CD8-positive, alpha-beta memory T cell (primary cell): ENCODE data around the gene TOMM40L. TPM values are rescaled to one million over a fixed set of nuclear protein-coding genes. Genes with fewer than 3 reads are reported as not detected.
"Not testable (repeated sequence)": the region's sequence is repeated elsewhere in the genome, so short reads cannot be mapped to it uniquely, and the experiment has no call there.

Experiments used
- CTCF ChIA-PET: fragments of 350-600 bp; sonication (Branson Sonifier 250); formaldehyde crosslinking; loops from one replicate; lab custom pipeline; 2021; ENCODE audit warnings: antibody characterized with exemption; lab: Charles Lee
- POLR2A ChIA-PET: fragments of 350-600 bp; sonication (Branson Sonifier 250); formaldehyde crosslinking; loops from one replicate; lab custom pipeline; 2021; ENCODE audit warnings: antibody characterized with exemption; lab: Charles Lee
- DNase-seq, 5 donors: peaks; one replicate each; pipeline versions ENCODE4 v3.0.0 to v3.0.0-alpha.2; 2020 to 2022; ENCODE audit warnings: mixed read lengths in 1 of 5
- H3K27ac ChIP-seq: one replicate; pipeline ENCODE4 v1.7.0; 2013; ENCODE audit warnings: low read depth, mild to moderate bottlenecking, low read length, moderate library complexity
- H3K27me3 ChIP-seq: 2 replicates; pipeline ENCODE4 v1.7.0; 2013; ENCODE audit warnings: low read length, mild to moderate bottlenecking; ENCODE audit not compliant: insufficient read depth, poor library complexity, severe bottlenecking
- H3K36me3 ChIP-seq: 2 replicates; pipeline ENCODE4 v1.7.0; 2013; ENCODE audit warnings: mild to moderate bottlenecking, low read length, moderate library complexity; ENCODE audit not compliant: insufficient read depth
- H3K4me1 ChIP-seq: 2 replicates; pipeline ENCODE4 v1.7.0; 2013; ENCODE audit warnings: mild to moderate bottlenecking, low read length, moderate library complexity; ENCODE audit not compliant: insufficient read depth
- H3K4me3 ChIP-seq: 2 replicates; pipeline ENCODE4 v1.7.0; 2013; ENCODE audit warnings: mild to moderate bottlenecking, low read length
- H3K9me3 ChIP-seq: 2 replicates; pipeline ENCODE4 v1.7.0; 2013; ENCODE audit warnings: mild to moderate bottlenecking, low read length
- H3K27ac Mint-ChIP-seq, 8 donors: one replicate each; pipeline ENCODE4 v1.8.0; 2020 to 2021; ENCODE audit warnings: mixed read lengths in 8 of 8, mild to moderate bottlenecking in 6 of 8, inconsistent platforms in 3 of 8, moderate library complexity in 3 of 8
- H3K27me3 Mint-ChIP-seq, 2 donors: one replicate each; pipeline ENCODE4 v1.8.0; 2020 to 2021; ENCODE audit warnings: mixed read lengths in 2 of 2, mild to moderate bottlenecking in 1 of 2, moderate library complexity in 1 of 2
- H3K36me3 Mint-ChIP-seq, 3 donors: one replicate each; pipeline ENCODE4 v1.8.0; 2020 to 2021; ENCODE audit warnings: mixed read lengths in 3 of 3, inconsistent platforms in 1 of 3, mild to moderate bottlenecking in 1 of 3
- H3K4me1 Mint-ChIP-seq, 3 donors: one replicate each; pipeline ENCODE4 v1.8.0; 2020 to 2021; ENCODE audit warnings: mixed read lengths in 3 of 3, inconsistent platforms in 1 of 3, mild to moderate bottlenecking in 1 of 3
- H3K4me3 Mint-ChIP-seq, 7 donors: one replicate each; pipeline ENCODE4 v1.8.0; 2020 to 2021; ENCODE audit warnings: mixed read lengths in 7 of 7, mild to moderate bottlenecking in 6 of 7, moderate library complexity in 4 of 7, inconsistent platforms in 2 of 7
- H3K9me3 Mint-ChIP-seq, 5 donors: one replicate each; pipeline ENCODE4 v1.8.0; 2020 to 2022; ENCODE audit warnings: mixed read lengths in 5 of 5, mild to moderate bottlenecking in 3 of 5, moderate library complexity in 2 of 5, inconsistent platforms in 1 of 5
- polyA plus RNA-seq: library from polyadenylated mRNA; unstranded; fragments of 300-500 nt; fragmentation: Illumina TruSeq; gene quantifications from one replicate; pipeline ENCODE4 v1.2.3, GENCODE V29; 2021
- total RNA-seq, 2 experiments: library from RNA; stranded (reverse); gene quantifications; one replicate each; pipeline ENCODE4 v1.2.3, GENCODE V29; 2021

Gene TOMM40L
- total and polyA plus RNA-seq, 3 experiments from 2014 or later: 6.9 to 26.1 (median 24.7) TPM

DNA sequence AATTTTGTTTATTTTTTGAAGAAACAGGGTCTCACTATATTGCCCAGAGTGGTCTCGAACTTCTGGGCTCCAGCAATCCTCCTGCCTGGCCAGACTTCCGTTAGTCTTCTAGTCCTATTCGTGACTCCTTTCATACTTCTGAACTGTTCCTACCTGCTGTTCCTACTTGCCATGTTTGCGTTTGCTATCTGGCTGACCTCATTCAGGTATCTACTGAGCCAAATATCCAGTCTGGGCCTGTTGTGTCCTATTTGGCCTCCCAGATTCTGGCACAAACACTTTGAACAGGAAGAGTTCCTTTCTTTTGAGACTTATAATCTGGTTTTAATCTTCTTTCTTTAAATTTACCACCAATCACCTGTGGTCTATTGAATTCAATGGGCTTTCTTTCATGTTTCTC is 19.0 kb downstream of the TOMM40L start:
- Histone ChIP-seq H3K4me1 (no peaks in the 10 kb centered on the region), H3K36me3 (no peaks in the 10 kb centered on the region), H3K4me3 (no peak overlapping the region), H3K27ac (no peak overlapping the region), H3K9me3 (no peaks in the 10 kb centered on the region), H3K27me3 (no peaks in the 10 kb centered on the region)
- no peak for DNase-seq
- ChIA-PET POLR2A (no interaction called here), CTCF (no interaction called here)
- H3K4me3 Mint-ChIP-seq: no peak overlapping the region
- peak overlapping the region in 1 of 8 donors; percentile 0 for H3K27ac Mint-ChIP-seq
- no peaks in the 10 kb centered on the region for H3K9me3 Mint-ChIP-seq
- no peaks in the 10 kb centered on the region for H3K4me1 Mint-ChIP-seq
- peaks cover 0 to 26% of the 10 kb centered on the region in 2 donors for H3K27me3 Mint-ChIP-seq
- peaks cover 0 to 3% (median 1%) of the 10 kb centered on the region in 3 donors for H3K36me3 Mint-ChIP-seq

DNA sequence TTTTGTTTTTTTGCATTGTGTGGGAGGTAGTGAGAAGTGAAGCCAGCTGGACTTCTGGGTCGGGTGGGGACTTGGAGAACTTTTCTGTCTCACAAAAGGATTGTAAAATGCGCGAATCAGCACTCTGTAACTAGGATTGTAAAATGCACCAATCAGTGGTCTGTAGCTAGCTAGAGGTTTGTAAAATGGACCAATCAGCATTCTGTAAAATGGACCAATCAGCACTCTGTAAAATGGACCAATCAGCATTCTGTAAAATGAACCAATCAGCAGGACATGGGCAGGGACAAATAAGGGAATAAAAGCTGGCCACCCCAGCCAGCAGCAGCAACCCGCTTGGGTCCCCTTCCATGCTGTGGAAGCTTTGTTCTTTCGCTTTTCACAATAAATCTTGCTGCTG is 24.2 kb downstream of the TOMM40L start:
- H3K36me3 ChIP-seq, H3K9me3 Mint-ChIP-seq, DNase-seq, H3K27ac ChIP-seq, H3K4me1 ChIP-seq, H3K4me3 Mint-ChIP-seq, H3K9me3 ChIP-seq, H3K36me3 Mint-ChIP-seq, H3K4me1 Mint-ChIP-seq, H3K4me3 ChIP-seq, H3K27ac Mint-ChIP-seq, H3K27me3 ChIP-seq: not testable (repeated sequence)
- POLR2A ChIA-PET: interaction anchor here (0.6 to 0.8 kb wide), 2 partner anchors 25 to 29 kb away, joined by 4 to 10 read pairs; no protein-coding TSS in a partner anchor
- CTCF ChIA-PET: interaction anchor here (0.9 to 1.8 kb wide), 2 partner anchors 20 to 24 kb away, joined by 3 to 6 read pairs; no protein-coding TSS in a partner anchor
- H3K27me3 Mint-ChIP-seq: peaks cover 0 to 17% of the 10 kb centered on the region in 2 donors

DNA sequence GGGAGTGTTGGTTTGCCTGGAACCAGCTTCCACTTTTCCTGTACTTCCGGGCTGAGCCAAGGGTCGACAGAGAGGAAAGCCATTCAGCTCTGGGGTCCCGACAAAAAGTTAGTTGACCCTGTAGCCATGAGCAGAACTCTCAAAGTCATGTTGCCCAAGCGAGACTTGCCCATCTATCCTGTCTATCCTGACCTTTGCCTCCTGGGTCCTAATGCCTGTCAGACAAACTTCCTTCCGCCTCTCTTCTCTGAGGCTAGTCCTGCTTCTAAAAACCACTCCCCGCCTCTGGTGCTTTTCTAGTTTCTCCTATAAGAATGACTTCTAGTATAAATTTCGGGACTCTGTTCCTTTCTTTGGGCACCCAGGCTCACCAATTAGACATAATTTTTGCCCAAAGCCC is 25.0 kb downstream of the TOMM40L start:
- CTCF ChIA-PET: interaction anchor here (0.9 to 1.8 kb wide), 2 partner anchors 20 to 24 kb away, joined by 3 to 6 read pairs; no protein-coding TSS in a partner anchor
- H3K9me3 ChIP-seq: no peaks in the 10 kb centered on the region
- H3K4me3 Mint-ChIP-seq: no peak overlapping the region
- peaks cover 0 to 5% (median 2%) of the 10 kb centered on the region in 5 donors for H3K9me3 Mint-ChIP-seq
- H3K4me1 ChIP-seq: no peaks in the 10 kb centered on the region
- POLR2A ChIA-PET: no interaction called here
- H3K27me3 ChIP-seq: no peaks in the 10 kb centered on the region
- no peak overlapping the region for H3K27ac Mint-ChIP-seq
- no peak for DNase-seq
- peaks cover 0 to 11% (median 0%) of the 10 kb centered on the region in 3 donors for H3K36me3 Mint-ChIP-seq
- H3K27me3 Mint-ChIP-seq: peaks cover 0 to 21% of the 10 kb centered on the region in 2 donors
- no peaks in the 10 kb centered on the region for H3K4me1 Mint-ChIP-seq
- H3K27ac ChIP-seq: no peak overlapping the region
- no peaks in the 10 kb centered on the region for H3K36me3 ChIP-seq
- H3K4me3 ChIP-seq: no peak overlapping the region

DNA sequence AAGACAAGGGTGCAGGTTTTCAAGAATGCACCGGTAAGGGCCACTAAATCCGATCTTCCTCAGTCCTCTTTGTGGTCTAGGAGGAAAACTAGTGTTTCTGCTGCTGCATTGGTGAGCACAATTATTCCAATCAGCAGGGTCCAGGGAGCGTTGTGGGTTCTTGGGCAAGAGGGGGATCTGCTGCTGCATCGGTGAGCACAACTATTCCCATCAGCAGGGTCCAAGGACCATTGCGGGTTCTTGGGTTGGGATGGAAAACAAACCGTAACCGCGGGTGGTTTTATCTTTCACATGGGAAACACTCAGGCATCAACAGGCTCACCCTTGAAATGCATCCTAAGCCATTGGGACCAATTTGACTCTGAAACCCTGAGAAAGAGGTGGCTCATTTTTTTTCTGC is 25.7 kb downstream of the TOMM40L start:
- H3K36me3 Mint-ChIP-seq: peaks cover 0 to 19% (median 3%) of the 10 kb centered on the region in 3 donors
- no peaks in the 10 kb centered on the region for H3K36me3 ChIP-seq
- no peak overlapping the region for H3K27ac ChIP-seq
- no peak for DNase-seq
- no peaks in the 10 kb centered on the region for H3K9me3 ChIP-seq
- H3K9me3 Mint-ChIP-seq: peaks cover 4 to 11% (median 6%) of the 10 kb centered on the region in 5 donors
- no peaks in the 10 kb centered on the region for H3K4me1 Mint-ChIP-seq
- peaks cover under 1 to 27% of the 10 kb centered on the region in 2 donors for H3K27me3 Mint-ChIP-seq
- ChIA-PET POLR2A (no interaction called here), CTCF (no interaction called here)
- no peaks in the 10 kb centered on the region for H3K4me1 ChIP-seq
- no peaks in the 10 kb centered on the region for H3K27me3 ChIP-seq
- H3K4me3 Mint-ChIP-seq: no peak overlapping the region
- H3K4me3 ChIP-seq: no peak overlapping the region
- no peak overlapping the region for H3K27ac Mint-ChIP-seq

DNA sequence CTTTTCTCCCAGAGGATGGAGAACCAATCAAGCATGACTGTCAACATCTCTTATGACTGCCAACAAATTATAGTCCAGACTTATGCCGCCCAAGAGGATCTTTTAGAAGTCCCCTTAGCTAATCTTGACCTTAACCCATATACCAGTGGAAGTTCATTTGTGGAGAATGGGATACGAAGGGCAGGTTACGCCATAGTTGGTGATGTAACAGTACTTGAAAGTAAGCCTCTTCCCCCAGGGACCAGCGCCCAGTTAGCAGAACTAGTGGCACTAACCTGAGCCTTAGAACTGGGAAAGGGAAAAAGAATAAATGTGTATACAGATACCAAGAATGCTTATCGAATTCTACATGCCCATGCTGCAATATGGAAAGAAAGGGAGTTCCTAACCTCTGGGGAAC is 29.4 kb downstream of the TOMM40L start:
- peaks cover 10 to 19% (median 15%) of the 10 kb centered on the region in 3 donors for H3K4me1 Mint-ChIP-seq
- CTCF ChIA-PET: interaction anchor here (0.6 kb wide), 1 partner anchor 36 kb away, joined by 4 read pairs; no protein-coding TSS in a partner anchor
- H3K27ac ChIP-seq, H3K36me3 ChIP-seq, POLR2A ChIA-PET, H3K4me3 ChIP-seq, H3K9me3 ChIP-seq, H3K4me3 Mint-ChIP-seq, H3K27ac Mint-ChIP-seq, H3K4me1 ChIP-seq, DNase-seq: not testable (repeated sequence)
- peaks cover 13% of the 10 kb centered on the region for H3K27me3 ChIP-seq
- H3K27me3 Mint-ChIP-seq: peaks cover 33 to 60% of the 10 kb centered on the region in 2 donors
- peaks cover 8 to 33% (median 23%) of the 10 kb centered on the region in 5 donors for H3K9me3 Mint-ChIP-seq
- H3K36me3 Mint-ChIP-seq: peaks cover 6 to 25% (median 8%) of the 10 kb centered on the region in 3 donors

DNA sequence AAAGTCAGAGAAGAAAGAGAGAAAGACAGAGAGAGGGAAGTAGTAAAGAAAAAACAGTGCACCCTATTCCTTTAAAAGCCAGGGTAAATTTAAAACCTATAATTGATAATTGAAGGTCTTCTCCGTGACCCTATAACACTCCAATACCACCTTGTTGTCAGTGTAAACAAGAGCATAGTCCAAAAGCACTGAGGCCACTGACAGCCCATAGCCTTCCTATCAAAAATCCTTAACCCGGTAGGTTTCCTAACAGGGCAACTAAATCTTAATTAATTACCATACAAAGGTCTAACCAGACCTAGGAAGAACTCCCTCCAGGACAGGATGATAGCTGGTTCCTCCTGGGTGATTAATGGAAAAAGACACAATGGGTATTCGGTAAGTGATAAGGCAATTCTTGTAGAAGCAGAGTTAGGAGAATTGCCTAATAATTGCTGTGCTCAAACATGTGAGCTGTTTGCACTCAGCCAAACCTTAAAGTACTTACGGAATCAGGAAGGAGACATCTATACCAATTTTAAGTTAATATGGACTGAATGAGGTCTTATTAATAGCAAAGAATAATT is 30.2 kb downstream of the TOMM40L start:
- Mint-ChIP-seq H3K4me1 (peaks cover 10 to 19% (median 15%) of the 10 kb centered on the region in 3 donors), H3K36me3 (peaks cover 6 to 25% (median 8%) of the 10 kb centered on the region in 3 donors), H3K9me3 (peaks cover 8 to 33% (median 23%) of the 10 kb centered on the region in 5 donors), H3K27me3 (peaks cover 39 to 65% of the 10 kb centered on the region in 2 donors)
- CTCF ChIA-PET, H3K4me3 Mint-ChIP-seq, POLR2A ChIA-PET, H3K9me3 ChIP-seq, H3K27ac Mint-ChIP-seq, H3K36me3 ChIP-seq, H3K27ac ChIP-seq, H3K4me3 ChIP-seq, H3K4me1 ChIP-seq, DNase-seq: not testable (repeated sequence)
- H3K27me3 ChIP-seq: peaks cover 20% of the 10 kb centered on the region

DNA sequence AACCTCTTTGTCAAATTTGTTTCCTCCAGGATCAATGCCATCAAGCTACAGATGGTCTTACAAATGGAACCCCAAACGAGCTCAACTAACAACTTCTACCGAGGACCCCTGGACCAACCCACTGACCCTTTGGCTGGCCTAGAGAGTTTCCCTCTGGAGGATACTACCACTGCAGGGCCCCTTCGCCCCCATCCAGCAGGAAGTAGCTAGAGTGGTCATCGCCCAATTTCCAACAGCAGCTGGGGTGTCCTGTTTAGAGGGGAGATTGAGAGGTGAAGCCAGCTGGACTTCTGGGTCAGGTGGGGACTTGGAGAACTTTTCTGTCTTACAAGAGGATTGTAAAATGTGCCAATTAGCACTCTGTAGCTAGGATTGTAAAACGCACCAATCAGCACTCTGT is 31.2 kb downstream of the TOMM40L start:
- CTCF ChIA-PET, H3K36me3 ChIP-seq, POLR2A ChIA-PET, H3K27ac Mint-ChIP-seq, H3K4me1 ChIP-seq, H3K27ac ChIP-seq, H3K4me3 Mint-ChIP-seq, H3K9me3 ChIP-seq, DNase-seq, H3K4me3 ChIP-seq: not testable (repeated sequence)
- peaks cover 8 to 33% (median 23%) of the 10 kb centered on the region in 5 donors for H3K9me3 Mint-ChIP-seq
- H3K27me3 Mint-ChIP-seq: peaks cover 49 to 69% of the 10 kb centered on the region in 2 donors
- H3K4me1 Mint-ChIP-seq: peaks cover 10 to 19% (median 15%) of the 10 kb centered on the region in 3 donors
- peaks cover 6 to 25% (median 8%) of the 10 kb centered on the region in 3 donors for H3K36me3 Mint-ChIP-seq
- H3K27me3 ChIP-seq: peaks cover 25% of the 10 kb centered on the region
